Hepatocyte (in vitro differentiated cells): ENCODE measurements around the gene GYG1. TPM values are rescaled to one million over a fixed set of nuclear protein-coding genes. Genes with fewer than 3 reads are reported as not detected.

Experiments
- DNase-seq: peaks from one replicate; pipeline ENCODE4 v3.0.0-alpha.2; 2016; ENCODE audit warnings: low spot score
- H2AFZ ChIP-seq: fragments of 200-600 bp; sonication (generic); 2 replicates; pipeline ENCODE4 v1.6.0; 2016; ENCODE audit warnings: antibody characterized with exemption, mild to moderate bottlenecking
- H3K27ac ChIP-seq: fragments of 200-600 bp; sonication (generic); 2 replicates; pipeline ENCODE4 v1.5.1; 2016; ENCODE audit warnings: mild to moderate bottlenecking
- H3K27me3 ChIP-seq: fragments of 200-600 bp; sonication (generic); 2 replicates; pipeline ENCODE4 v1.6.1; 2016
- H3K36me3 ChIP-seq: fragments of 200-600 bp; sonication (generic); replicated peaks from 2 replicates; pipeline ENCODE4 v1.5.1; 2016; ENCODE audit warnings: low read depth; ENCODE audit not compliant: insufficient read depth
- H3K4me1 ChIP-seq: fragments of 200-600 bp; sonication (generic); 2 replicates; pipeline ENCODE4 v1.5.1; 2016; ENCODE audit warnings: mild to moderate bottlenecking, moderate library complexity; ENCODE audit not compliant: insufficient read depth
- H3K4me2 ChIP-seq: fragments of 200-600 bp; sonication (generic); 2 replicates; pipeline ENCODE4 v1.6.0; 2016
- H3K4me3 ChIP-seq: fragments of 200-600 bp; sonication (generic); 2 replicates; pipeline ENCODE4 v1.5.1; 2016; ENCODE audit warnings: mild to moderate bottlenecking
- H3K79me2 ChIP-seq: fragments of 200-600 bp; sonication (generic); 2 replicates; pipeline ENCODE4 v1.6.0; 2017; ENCODE audit warnings: mild to moderate bottlenecking
- H3K9me2 ChIP-seq: fragments of 200-600 bp; sonication (generic); replicated peaks from 2 replicates; pipeline ENCODE4 v1.6.0; 2017; ENCODE audit warnings: mild to moderate bottlenecking; ENCODE audit not compliant: insufficient read depth
- H3K9me3 ChIP-seq: fragments of 200-600 bp; sonication (generic); 2 replicates; pipeline ENCODE4 v1.5.1; 2016; ENCODE audit warnings: low read depth, mild to moderate bottlenecking
- H4K20me1 ChIP-seq: fragments of 200-600 bp; sonication (generic); 2 replicates; pipeline ENCODE4 v1.6.0; 2016; ENCODE audit warnings: mild to moderate bottlenecking; ENCODE audit not compliant: insufficient read depth, poor library complexity, severe bottlenecking
- EZH2 ChIP-seq: fragments of 200-600 bp; sonication (generic); IDR thresholded peaks from 2 replicates; pipeline ENCODE4 v1.6.1; 2016; ENCODE audit warnings: antibody characterized with exemption, mild to moderate bottlenecking, borderline replicate concordance
- EZH2phosphoT487 ChIP-seq: fragments of 200-600 bp; sonication (generic); IDR thresholded peaks from one replicate; pipeline ENCODE4 v1.6.1; 2018; ENCODE audit warnings: antibody characterized with exemption, mild to moderate bottlenecking, low read depth, moderate library complexity; ENCODE audit not compliant: unreplicated experiment, severe bottlenecking
- whole genome bisulfite sequencing: methylation state at CpG from one replicate; pipeline ENCODE4 v1.1.6; 2016; ENCODE audit warnings: low lambda C conversion rate; ENCODE audit errors: missing lambda C conversion rate; 5-methylcytosine and 5-hydroxymethylcytosine counted together
- polyA plus RNA-seq: library from polyadenylated mRNA; unstranded; fragments of >200 nt; fragmentation: Nextera tagmentation; extraction: Ambion mirVana; gene quantifications from 2 replicates; pipeline ENCODE4 v1.2.1, GENCODE V29; 2016
- total RNA-seq: library from RNA; depleted of rRNA; stranded (reverse); fragments of >200 nt; gene quantifications from 2 replicates; pipeline ENCODE4 v1.2.3, GENCODE V29; 2014
- TF ChIP-seq, protein P1 (sequence below): fragments of 200-600 bp; sonication (generic); IDR thresholded peaks from 2 replicates; pipeline ENCODE4 v1.5.1; 2016; ENCODE audit warnings: antibody characterized with exemption, mild to moderate bottlenecking; ENCODE audit not compliant: poor library complexity

GYG1 gene
- total and polyA plus RNA-seq, 2 experiments from 2014 or later = 26.2 to 50.3 TPM

DNA sequence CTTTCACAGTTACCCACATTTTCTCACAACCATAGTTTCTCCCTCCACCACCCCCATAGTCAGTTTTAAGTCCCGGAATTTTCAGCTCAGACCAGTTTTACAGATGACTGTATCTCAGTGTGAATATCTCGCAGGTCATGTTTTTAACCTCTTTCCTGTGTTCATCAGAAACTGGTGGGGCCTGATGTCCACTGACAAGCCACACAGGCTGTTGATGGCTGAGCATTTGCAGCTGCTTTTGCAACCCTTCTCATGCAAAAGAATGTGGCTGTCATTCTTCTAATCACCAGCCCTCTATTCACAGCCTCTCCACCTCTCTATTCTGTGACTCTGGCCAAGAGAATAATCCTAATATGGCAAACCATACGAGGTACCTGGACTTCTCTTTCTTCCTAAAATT, 8.5 kb downstream of the GYG1 start:
- H3K79me2 ChIP-seq = peaks cover 4% of the 10 kb centered on the region
- TF ChIP-seq EZH2 = no peak
- TF ChIP-seq, protein P1, sequence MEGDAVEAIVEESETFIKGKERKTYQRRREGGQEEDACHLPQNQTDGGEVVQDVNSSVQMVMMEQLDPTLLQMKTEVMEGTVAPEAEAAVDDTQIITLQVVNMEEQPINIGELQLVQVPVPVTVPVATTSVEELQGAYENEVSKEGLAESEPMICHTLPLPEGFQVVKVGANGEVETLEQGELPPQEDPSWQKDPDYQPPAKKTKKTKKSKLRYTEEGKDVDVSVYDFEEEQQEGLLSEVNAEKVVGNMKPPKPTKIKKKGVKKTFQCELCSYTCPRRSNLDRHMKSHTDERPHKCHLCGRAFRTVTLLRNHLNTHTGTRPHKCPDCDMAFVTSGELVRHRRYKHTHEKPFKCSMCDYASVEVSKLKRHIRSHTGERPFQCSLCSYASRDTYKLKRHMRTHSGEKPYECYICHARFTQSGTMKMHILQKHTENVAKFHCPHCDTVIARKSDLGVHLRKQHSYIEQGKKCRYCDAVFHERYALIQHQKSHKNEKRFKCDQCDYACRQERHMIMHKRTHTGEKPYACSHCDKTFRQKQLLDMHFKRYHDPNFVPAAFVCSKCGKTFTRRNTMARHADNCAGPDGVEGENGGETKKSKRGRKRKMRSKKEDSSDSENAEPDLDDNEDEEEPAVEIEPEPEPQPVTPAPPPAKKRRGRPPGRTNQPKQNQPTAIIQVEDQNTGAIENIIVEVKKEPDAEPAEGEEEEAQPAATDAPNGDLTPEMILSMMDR = no peak
- TF ChIP-seq EZH2phosphoT487 = no peak
- no peaks in the 10 kb centered on the region for H3K9me3 ChIP-seq

DNA sequence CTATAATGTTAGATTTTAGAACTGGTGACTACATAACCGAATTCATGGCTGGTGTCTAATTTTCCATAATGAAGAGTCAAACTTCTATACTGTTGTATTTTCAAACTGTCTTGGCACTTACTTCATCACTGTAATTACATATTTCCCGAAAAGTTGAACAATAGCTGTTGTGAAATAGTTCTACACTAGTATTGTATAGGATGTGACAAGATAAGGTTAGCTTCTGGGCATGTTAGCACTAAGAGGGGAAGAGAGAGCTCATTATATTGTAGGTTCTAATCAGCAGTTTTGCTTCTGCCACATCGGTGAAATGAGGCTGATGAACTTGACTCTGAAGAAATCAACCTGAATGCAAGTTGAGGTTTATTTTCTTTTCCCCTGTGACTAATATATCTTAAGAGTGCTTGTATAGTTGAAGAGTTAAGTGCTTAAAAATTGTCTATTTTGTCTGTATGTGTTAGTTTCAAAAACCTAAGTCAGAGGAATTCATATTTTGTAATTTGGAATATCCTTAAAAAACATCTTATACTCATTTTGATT, 8.9 kb downstream of the GYG1 start:
- no peaks in the 10 kb centered on the region for H3K9me3 ChIP-seq
- no peaks in the 10 kb centered on the region for H3K9me2 ChIP-seq
- no peak overlapping the region for H3K4me2 ChIP-seq
- H3K27ac ChIP-seq = no peak overlapping the region
- TF ChIP-seq, protein P1 = no peak
- no peak for TF ChIP-seq EZH2
- no peak for TF ChIP-seq EZH2phosphoT487
- H2AFZ ChIP-seq = no peak overlapping the region
- H3K4me1 ChIP-seq = no peaks in the 10 kb centered on the region
- H3K36me3 ChIP-seq = no peaks in the 10 kb centered on the region
- H3K4me3 ChIP-seq = no peak overlapping the region
- no peaks in the 10 kb centered on the region for H3K27me3 ChIP-seq
- H4K20me1 ChIP-seq = no peaks in the 10 kb centered on the region
- WGBS = 90% methylated on average over 3 of the region's 3 CpGs
- no peak for DNase-seq
- H3K79me2 ChIP-seq = no peaks in the 10 kb centered on the region

More for the DNA sequence above, 8.5 kb downstream of the GYG1 start:
- H3K27me3 ChIP-seq = no peaks in the 10 kb centered on the region
- no peaks in the 10 kb centered on the region for H4K20me1 ChIP-seq
- no peaks in the 10 kb centered on the region for H3K36me3 ChIP-seq
- H2AFZ ChIP-seq = no peak overlapping the region
- H3K4me1 ChIP-seq = no peaks in the 10 kb centered on the region
- H3K4me2 ChIP-seq = no peak overlapping the region
- H3K27ac ChIP-seq = no peak overlapping the region
- no peak for DNase-seq
- no peak overlapping the region for H3K4me3 ChIP-seq
- WGBS = 75% methylated on average over 3 of the region's 3 CpGs
- H3K9me2 ChIP-seq = no peaks in the 10 kb centered on the region

DNA sequence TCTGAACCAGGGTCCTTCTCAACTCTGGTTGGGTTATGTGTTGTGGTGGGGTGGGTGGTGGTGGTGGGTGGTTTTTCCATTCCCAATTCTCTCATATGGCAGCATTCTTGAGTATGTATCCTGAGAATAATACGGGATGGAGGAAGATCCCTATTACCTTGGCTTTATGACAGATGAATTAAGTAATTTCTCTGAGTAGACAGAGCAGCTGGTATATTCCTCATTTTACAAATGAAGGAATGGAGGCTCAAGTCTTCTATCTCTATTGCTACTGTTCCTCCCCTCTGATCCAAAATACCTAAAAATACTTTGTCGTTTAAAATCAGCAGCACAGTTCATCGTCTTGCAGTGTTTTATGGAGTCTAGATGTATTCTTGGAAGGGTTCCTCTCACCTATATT, 10.4 kb downstream of the GYG1 start:
- Histone ChIP-seq H4K20me1 (no peaks in the 10 kb centered on the region), H3K36me3 (no peaks in the 10 kb centered on the region), H3K4me2 (no peak overlapping the region), H3K27me3 (no peaks in the 10 kb centered on the region), H3K9me2 (no peaks in the 10 kb centered on the region), H3K27ac (no peak overlapping the region), H3K4me3 (no peak overlapping the region), H3K9me3 (no peaks in the 10 kb centered on the region), H3K4me1 (no peaks in the 10 kb centered on the region), H2AFZ (no peak overlapping the region), H3K79me2 (no peaks in the 10 kb centered on the region)
- no peak for DNase-seq
- TF ChIP-seq, protein P1 = no peak
- TF ChIP-seq EZH2 (no peak), EZH2phosphoT487 (no peak)
- 98% methylated on average over 3 of the region's 3 CpGs for WGBS
